ENCODE results near the gene C11orf68.

Gene C11orf68

DNA sequence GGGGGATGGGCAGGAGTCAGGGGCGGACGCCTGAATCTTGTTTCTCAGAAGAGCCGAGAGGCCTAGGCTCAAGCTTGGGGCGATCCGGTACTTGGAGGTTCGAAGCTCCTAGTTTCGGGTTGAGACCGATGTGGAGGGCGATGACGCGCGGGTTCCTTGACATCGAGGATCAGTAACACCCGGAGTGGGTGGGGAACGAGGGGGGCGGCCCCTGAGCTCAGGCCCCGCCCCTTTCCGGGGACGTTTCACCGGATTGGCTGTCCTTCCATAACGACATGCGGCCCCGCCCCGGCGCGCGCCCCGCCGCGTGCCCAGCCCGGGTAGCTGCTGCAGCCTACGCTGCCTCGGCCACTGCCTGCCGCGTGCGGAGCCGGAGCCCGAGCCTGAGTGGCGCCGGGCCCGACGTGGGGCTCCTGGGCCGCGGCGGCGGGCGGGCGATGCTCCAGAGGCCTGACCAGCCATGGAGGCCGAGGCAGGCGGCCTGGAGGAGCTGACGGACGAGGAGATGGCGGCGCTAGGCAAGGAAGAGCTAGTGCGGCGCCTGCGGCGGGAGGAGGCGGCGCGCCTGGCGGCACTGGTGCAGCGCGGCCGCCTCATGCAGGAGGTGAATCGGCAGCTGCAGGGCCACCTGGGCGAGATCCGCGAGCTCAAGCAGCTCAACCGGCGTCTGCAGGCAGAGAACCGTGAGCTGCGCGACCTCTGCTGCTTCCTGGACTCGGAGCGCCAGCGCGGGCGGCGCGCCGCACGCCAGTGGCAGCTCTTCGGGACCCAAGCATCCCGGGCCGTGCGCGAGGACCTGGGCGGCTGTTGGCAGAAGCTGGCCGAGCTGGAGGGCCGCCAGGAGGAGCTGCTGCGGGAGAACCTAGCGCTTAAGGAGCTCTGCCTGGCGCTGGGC lies 28.3 kb downstream of the C11orf68 start, which contains the start of gene CCDC85B:
TSS of gene CCDC85B (plus strand) at position 350 of the 895 bp plus-strand sequence. CDS start at position 461, 111 bp downstream.
- peak; percentile 97 for DNase-seq (ENCODE audit: low read depth)
- H3K4me3 ChIP-seq (ENCODE audit: low read depth, low read length): peak within 1 kb of the TSS; percentile 69
- TF ChIP-seq, protein P1, sequence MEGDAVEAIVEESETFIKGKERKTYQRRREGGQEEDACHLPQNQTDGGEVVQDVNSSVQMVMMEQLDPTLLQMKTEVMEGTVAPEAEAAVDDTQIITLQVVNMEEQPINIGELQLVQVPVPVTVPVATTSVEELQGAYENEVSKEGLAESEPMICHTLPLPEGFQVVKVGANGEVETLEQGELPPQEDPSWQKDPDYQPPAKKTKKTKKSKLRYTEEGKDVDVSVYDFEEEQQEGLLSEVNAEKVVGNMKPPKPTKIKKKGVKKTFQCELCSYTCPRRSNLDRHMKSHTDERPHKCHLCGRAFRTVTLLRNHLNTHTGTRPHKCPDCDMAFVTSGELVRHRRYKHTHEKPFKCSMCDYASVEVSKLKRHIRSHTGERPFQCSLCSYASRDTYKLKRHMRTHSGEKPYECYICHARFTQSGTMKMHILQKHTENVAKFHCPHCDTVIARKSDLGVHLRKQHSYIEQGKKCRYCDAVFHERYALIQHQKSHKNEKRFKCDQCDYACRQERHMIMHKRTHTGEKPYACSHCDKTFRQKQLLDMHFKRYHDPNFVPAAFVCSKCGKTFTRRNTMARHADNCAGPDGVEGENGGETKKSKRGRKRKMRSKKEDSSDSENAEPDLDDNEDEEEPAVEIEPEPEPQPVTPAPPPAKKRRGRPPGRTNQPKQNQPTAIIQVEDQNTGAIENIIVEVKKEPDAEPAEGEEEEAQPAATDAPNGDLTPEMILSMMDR (conservative IDR thresholded peaks at IDR 0.05; ENCODE audit: low read depth, low read length): no peak

DNA sequence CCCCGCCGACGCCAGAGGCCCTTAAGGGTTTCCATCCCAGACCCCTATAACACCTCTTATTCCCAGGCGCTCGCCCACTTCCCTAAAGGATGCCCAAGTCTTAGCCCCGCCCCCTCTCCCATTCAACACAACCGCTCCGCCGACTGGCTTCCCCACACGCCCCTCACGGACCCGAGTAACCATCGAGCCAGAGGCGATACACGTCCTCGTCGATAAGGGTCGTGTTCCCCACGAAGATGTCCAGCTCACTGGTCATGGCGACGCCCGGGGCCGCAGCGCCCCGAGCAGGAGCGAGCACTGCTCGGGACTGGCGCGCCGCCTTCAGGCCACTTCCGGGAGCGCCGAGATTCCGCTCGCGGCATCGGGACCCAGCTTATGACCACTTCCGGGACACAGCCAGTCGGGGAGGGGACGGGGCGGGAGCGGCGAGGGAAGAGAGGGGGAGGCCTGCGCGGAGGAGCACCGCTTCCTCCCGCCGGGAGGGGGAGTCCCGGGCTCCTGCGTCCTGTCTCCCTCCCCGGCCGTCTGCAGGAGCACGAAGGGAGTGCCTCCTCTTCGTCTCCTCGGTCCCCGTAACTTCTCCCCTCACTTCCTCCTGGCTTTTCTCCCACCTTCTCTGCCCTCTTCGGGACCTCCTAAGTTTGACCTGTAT lies 30.6 kb downstream of the C11orf68 start, which contains the start of gene FIBP:
TSS of gene FIBP (minus strand) at position 309 of the 652 bp plus-strand sequence. CDS start at position 256, 53 bp downstream.
- TF ChIP-seq, protein P1 (conservative IDR thresholded peaks at IDR 0.05; ENCODE audit: low read depth, low read length): peak; percentile 66
- peak within 1 kb of the TSS; percentile 90 for H3K4me3 ChIP-seq (ENCODE audit: low read depth, low read length)
- peak; percentile 98 for DNase-seq (ENCODE audit: low read depth)

DNA sequence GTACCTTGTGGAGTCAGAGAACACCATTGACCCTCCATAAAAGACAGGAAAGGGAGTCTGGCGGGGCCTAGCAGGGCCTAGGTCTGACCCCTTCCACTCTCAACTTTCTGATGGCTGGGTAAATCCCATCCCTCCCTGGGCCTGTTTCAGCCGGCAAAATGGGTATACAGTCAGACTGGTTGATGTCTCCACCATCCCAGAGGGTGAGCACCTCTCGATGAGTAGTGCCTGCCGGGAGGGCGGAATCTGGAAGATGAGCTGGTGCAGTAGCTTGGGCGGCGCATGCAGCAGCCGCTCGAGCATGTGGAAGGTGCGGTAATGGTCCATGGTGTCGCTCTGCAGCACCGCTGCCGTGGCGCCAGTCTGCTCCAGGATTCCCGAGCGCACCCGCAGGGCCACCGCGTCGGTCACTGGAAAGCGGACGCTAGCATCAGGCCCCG lies 31.1 kb downstream of the C11orf68 start:
- peak overlapping the region; percentile 90 for H3K4me3 ChIP-seq (ENCODE audit: low read depth, low read length)
- no peak for DNase-seq (ENCODE audit: low read depth)
- TF ChIP-seq, protein P1 (conservative IDR thresholded peaks at IDR 0.05; ENCODE audit: low read depth, low read length): no peak

GRCh38 chr11:65886826-65887722 lies 31.8 kb downstream of the C11orf68 start:
- TF ChIP-seq, protein P1 (conservative IDR thresholded peaks at IDR 0.05; ENCODE audit: low read depth, low read length): no peak
- DNase-seq (ENCODE audit: low read depth): no peak
- H3K4me3 ChIP-seq (ENCODE audit: low read depth, low read length): peak overlapping the region; percentile 90

DNA sequence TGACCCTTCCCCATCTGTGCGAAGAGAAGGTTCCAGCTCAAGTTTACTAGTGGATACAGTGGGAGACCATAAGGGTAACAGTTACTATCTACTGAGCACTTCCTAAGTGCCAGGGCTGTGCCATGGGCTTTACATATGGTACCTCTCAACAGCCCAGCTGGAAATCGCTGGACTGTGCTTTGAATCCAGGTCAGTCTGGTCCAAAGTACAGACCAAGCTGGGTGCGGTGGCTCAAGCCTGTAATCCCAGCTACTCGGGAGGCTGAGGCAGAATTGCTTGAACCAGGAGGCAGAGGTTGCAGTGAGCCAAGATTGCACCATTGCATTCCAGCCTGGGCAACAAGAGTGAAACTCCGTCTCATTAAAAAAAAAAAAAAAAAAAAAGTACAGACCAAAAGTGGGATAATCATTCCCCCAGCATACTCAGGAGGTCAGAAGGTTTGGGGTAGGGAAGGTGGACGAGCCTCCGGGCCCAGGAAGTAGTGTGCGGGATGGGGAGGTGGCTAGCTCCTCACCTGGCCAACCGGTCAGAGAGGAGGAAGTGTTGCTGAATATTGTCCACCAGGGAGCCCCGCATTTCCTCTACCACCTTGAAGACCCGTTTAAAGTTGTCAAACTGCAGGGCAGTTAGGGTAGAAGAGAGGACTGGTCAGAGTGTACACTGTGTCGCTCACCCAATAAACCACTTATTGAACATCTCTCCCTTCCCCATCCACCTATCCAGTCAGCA lies 32.9 kb downstream of the C11orf68 start:
- H3K4me3 ChIP-seq (ENCODE audit: low read depth, low read length): no peak overlapping the region
- TF ChIP-seq, protein P1 (conservative IDR thresholded peaks at IDR 0.05; ENCODE audit: low read depth, low read length): no peak
- DNase-seq (ENCODE audit: low read depth): no peak

GRCh38 chr11:65885231-65885630 lies 33.6 kb downstream of the C11orf68 start:
- no peak for DNase-seq (ENCODE audit: low read depth)
- TF ChIP-seq, protein P1 (conservative IDR thresholded peaks at IDR 0.05; ENCODE audit: low read depth, low read length): no peak
- no peak overlapping the region for H3K4me3 ChIP-seq (ENCODE audit: low read depth, low read length)
